ENCODE data around the gene OSBPL10.

The OSBPL10 gene

GRCh38 chr3:31981206-31982181 is at the start of gene OSBPL10, which contains the start of gene ZNF860:
Gene OSBPL10, minus strand, starts transcription at chr3:31981262. Its CDS starts 83 bp downstream, at chr3:31981179.
Gene ZNF860, plus strand, starts transcription at chr3:31981750. Its CDS starts 7,330 bp downstream, at chr3:31989080.
- no peak for TF ChIP-seq CTCF (IDR thresholded peaks at IDR 0.05; ENCODE audit: low read depth, low read length)
- DNase-seq (ENCODE audit: extremely low read depth, low read depth): peak; percentile 86

GRCh38 chr3:32026593-32026992 is 45.5 kb upstream of the OSBPL10 start:
- TF ChIP-seq CTCF (IDR thresholded peaks at IDR 0.05; ENCODE audit: low read depth, low read length): no peak
- no peak for DNase-seq (ENCODE audit: extremely low read depth, low read depth)

- TF ChIP-seq CTCF (IDR thresholded peaks at IDR 0.05; ENCODE audit: low read depth, low read length): no peak
- DNase-seq (ENCODE audit: extremely low read depth, low read depth): no peak
Measured at GRCh38 chr3:32022947-32023346, 41.9 kb upstream of the OSBPL10 start.

DNA sequence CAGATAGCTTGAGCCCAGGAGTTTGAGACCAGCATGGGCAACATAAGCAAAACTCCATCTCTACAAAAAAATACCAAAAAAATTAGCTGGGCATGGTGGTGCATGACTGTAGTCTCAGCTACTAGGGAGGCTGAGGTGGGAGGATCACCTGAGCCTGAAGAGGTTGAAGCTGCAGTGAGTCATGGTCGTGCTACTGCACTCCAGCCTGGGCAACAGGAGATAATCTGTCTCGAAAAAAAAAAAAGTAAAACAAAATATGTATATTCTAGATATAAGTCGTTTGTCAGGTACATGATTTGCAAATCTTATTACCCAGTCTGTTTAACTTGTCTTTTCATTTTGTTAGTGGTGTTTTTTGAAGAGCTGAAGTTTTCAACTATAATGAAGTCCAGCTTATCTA is 40.7 kb upstream of the OSBPL10 start:
- DNase-seq (ENCODE audit: extremely low read depth, low read depth): no peak
- no peak for TF ChIP-seq CTCF (IDR thresholded peaks at IDR 0.05; ENCODE audit: low read depth, low read length)

- no peak for TF ChIP-seq CTCF (IDR thresholded peaks at IDR 0.05; ENCODE audit: low read depth, low read length)
Measured at GRCh38 chr3:32021155-32021554, 40.1 kb upstream of the OSBPL10 start.

GRCh38 chr3:32018757-32019564 is 37.9 kb upstream of the OSBPL10 start:
- peak; percentile 24 for DNase-seq (ENCODE audit: extremely low read depth, low read depth)
- TF ChIP-seq CTCF (IDR thresholded peaks at IDR 0.05; ENCODE audit: low read depth, low read length): peak; percentile 63

More at GRCh38 chr3:32021155-32021554, 40.1 kb upstream of the OSBPL10 start:
- no peak for DNase-seq (ENCODE audit: extremely low read depth, low read depth)

All from AG09319 (cell line).